ENCODE results near the gene CKAP4.

Gene CKAP4

DNA sequence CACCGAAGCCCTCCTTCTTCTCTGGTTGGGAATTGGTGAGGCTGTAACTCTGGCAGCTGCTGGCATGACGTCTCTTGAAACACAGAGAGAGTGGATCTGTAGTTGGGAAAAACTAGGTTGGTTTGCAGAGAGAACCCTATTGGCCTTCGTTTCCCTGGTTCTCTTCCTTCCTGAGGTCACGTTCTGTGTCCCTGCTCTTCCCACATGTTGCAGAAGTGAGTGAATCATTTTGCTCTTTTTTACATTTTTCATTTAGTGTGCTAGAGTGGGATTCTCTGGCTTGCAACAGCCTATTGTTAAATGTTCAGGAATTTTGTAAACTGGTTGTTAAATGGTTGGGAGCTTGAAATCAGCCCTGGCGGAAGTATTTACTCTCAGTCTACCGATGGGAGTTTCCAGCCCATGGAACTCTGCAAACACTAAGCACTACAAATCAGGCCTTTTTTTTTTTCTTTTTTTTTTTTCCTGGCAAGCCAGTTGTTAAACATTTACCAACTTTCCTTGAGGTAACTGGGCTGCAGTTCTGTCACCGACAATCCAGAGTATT, 26.8 kb upstream of the CKAP4 start:
- no peak for DNase-seq

DNA sequence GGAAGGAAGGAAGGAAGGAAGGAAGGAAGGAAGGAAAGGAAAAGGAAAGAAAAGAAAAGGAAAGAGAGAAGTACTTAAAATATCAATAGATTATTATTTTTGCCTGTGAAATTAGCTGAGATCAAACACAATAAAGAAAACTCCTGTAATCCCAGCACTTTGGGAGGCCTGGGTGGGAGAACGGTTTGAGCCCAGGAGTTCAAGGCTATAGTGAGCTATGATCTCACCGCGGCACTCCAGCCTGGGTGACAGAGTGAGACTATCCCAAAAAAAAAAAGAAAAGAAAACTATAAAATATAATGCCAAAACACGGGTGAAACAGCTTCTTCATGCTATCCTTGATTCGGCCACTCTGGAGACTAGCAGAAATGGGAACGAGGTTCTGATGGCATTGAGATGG, 26.2 kb upstream of the CKAP4 start:
- DNase-seq = no peak

DNA sequence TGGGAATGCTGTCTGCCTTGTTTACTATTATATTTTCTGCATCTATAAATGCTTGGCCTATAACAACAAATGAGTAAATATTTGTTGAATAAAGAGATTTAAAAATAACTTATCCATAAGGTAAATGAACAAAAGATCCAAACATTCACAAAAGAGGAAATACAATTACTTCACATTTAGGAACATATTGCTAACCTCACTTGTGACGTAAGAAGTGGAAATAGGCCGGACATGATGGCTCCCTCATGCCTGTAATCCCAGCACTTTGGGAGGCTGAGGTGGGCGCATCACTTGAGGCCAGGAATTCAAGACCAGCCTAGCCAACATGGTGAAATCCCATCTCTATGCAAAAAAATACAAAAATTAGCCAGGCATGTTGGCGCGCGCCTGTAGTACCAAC, 25.7 kb upstream of the CKAP4 start:
- no peak for DNase-seq

DNA sequence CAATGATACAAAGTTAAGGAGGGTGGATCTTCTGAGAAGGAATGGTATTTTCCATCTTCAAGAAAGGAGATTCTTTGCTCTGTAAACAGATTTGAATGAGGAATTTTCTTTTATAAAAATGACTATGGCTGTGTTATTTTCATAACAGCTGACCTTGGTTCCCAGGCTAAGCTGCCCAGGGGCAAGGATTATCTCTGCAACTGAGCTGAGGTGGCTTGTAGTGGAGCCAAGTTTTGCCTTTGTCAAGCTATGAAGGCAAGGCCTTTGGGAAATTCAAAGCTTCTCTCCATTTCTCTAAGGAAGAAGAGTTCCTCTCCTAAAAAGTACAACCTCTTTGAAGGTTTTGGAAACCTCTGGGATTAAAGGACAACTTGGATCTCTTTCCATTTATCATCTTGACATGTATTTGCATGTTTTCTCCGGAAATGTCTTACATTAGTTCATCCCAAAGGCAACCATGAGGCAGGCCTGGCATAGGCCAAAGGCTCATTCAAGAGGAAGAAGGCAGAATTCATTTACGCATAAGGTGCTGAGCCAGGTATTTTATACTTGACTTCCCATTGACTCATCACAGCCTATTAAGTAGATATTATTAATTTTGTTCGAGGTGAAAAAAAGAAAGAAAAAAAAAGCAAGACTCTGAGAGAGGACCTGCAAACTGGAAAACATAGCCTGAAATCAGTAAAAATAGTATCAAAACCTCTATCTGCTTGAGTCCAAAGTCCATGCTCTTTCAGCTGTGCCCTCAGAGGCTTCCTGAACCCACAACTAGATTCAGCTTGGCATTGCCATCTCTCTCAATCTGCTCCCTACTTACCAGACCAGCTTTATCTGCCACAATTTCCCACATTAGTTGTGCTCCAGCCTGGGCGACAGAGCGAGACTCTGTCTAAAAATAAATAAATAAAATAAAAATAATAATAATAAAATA, 24.0 kb upstream of the CKAP4 start:
- no peak for DNase-seq

DNA sequence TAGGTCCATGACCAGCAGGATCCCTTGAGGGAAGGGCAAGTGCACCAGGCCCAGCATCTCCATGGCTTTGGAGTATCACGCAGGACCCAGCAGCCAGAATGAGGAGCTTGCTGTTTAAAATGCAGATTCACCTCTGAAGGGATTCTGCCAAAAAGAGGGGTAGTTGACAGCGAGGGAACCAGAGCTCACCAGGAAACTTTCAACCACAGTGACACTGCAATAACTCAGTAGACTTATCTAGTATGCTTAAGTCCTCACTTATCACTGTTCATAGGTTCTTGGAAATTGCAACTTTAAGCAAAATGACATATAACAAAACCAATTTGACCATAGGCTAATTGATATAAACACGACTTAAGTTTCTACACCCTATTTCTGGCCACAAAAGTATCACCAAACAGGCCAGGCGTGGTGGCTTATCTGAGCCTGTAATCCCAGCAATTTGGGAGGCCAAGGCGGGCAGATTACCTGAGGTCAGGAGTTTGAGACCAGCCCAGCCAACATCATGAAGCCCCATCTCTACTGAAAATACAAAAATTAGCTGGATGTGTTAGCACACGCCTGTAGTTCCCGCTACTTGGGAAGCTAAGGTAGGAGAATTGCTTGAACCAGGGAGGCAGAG, 21.4 kb upstream of the CKAP4 start:
- DNase-seq = no peak

DNA sequence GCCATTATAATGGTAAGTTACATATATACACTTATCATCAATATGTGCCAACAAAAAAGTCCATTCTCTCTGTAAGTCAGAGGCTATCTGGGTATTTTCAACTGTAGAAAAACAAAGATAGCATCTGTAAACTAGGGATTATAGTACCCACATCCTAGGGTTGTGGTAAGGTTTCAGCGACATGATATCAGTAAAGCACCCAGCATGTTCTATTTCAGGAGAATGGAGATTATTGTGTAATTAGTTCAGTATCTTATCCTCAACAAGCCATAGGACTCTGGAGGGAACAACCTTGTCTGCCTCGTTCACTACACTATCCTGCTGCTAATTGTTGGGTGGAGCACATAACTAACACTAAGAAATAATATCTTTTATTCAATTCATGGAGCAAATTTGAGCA, 19.7 kb upstream of the CKAP4 start:
- DNase-seq = no peak

DNA sequence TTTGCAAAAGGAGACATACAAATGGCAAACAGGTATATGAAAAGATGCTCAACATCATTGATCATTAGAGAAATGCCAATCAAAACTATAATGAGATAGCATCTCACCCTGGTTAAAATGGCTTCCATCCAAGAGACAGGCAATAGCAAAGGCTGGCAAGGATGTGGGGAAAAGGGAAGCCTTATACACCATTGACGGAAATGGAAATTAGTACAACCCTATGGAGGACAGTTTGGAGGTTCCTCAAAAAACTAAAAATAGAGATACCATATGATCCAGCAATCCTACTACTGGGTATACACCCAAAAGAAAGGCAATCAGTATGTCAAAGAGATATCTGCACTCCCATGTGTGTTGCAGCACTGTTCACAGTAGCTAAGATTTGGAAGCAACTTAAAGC, 17.3 kb upstream of the CKAP4 start:
- DNase-seq = no peak

DNA sequence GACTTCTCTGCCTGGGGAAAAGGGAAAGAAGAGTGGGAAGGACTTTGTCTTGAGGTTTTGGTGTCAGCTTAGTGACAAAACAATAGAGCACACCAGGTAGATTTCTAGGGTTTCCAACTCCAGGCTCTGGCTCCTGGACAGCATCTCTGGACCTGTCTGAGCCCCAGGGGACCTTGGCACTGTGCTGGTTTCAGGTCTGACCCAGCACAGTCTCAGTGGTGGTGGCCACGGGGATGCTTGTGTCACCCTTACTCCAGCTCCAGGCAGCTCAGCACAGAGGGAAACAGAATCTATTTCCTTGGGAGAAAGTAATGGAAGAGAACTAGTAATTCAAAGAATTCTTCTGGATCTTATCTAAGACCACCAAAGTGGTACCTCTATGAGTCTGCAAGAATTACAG, 11.1 kb upstream of the CKAP4 start:
- DNase-seq = no peak

DNA sequence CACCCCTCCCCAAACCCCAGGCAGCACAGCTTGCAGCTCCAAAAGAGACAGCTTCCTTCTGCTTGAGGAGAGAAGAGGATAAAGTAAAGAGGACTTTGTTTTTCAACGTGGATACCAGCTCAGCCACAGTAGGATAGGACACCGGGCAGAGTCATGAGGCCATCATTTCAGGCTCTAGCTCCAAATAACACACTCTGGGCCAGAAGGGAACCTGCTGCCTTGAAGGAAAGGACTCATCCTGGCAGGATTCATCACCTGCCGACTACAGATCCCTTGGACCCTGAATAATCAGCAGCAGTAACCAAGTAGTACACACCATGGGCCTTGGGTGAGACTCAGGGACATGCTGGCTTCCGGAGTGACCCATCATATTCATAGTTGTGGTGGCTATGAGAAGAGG, 10.4 kb upstream of the CKAP4 start:
- DNase-seq = no peak

DNA sequence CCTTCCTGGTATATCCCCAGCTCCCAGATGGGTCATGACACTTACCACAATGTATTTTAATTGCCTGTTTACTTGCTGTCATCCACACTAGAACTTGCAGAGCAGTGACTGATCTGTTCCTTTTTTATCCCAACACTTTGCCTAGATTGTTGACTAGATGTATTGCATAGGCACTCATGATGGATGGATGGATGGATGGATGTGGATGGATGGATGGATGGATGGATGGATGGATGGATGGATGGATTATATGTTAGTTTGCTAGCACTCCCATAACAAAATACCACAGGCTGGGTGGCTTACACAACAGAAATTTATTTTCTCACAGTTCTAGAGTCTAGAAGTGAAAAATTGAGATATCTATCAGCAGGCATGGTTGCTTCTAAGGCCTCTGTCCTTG, 8.7 kb upstream of the CKAP4 start:
- no peak for DNase-seq

DNA sequence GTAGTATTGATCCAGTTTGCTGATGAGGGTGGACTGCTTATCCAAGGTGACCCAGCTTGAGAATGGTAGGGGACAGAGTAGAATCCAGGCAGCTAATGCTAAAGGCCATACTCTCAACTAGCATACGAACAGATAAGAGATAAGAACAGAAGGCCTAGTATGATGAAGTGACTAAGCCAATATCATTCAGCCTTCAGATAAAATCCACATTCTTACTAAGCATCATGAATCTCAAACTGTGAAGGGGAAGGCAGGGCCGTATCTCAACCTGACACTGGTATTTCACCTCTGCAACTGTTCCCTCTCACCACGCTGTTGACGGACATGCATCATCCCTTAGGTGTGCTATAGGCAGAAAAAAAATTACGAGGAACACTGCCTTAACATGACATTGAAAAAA, 8.1 kb upstream of the CKAP4 start:
- DNase-seq = no peak

DNA sequence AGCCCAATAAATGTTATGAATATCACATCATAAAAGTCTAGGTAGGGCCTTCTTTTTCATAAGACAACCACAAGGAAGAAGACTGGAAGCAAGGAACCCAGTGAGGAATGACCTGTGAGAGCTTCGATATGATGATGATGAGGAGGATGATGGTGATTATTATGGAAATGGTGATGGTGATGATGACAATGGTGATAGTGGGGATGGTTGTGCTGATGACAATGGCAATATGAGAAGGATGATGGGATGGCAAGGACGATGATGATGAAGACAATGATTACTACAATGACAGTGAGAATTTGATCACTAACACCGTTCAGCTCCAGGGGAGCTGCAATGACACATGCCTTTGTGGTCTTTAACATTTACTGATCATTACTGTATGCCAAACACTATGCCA, 7.7 kb upstream of the CKAP4 start:
- DNase-seq = no peak

DNA sequence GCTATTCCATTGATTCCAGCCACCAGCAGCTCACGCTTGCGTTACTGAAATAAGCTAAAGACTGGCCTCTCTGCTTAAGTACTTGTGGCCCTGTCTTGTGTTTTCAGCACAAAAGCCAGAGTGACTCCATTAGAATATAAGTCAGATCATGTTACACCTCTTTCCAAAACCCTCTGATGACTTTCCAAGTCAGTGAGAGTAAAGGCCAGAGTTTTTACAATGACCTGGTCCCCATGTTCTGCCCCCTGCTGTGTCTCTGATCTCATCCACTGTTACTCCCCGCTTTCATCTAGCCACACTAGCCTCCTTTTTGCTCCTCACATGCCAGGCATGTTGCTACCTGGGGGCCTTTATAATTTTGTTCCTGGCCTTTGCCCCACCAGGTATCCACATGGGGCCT, 6.9 kb upstream of the CKAP4 start:
- no peak for DNase-seq

DNA sequence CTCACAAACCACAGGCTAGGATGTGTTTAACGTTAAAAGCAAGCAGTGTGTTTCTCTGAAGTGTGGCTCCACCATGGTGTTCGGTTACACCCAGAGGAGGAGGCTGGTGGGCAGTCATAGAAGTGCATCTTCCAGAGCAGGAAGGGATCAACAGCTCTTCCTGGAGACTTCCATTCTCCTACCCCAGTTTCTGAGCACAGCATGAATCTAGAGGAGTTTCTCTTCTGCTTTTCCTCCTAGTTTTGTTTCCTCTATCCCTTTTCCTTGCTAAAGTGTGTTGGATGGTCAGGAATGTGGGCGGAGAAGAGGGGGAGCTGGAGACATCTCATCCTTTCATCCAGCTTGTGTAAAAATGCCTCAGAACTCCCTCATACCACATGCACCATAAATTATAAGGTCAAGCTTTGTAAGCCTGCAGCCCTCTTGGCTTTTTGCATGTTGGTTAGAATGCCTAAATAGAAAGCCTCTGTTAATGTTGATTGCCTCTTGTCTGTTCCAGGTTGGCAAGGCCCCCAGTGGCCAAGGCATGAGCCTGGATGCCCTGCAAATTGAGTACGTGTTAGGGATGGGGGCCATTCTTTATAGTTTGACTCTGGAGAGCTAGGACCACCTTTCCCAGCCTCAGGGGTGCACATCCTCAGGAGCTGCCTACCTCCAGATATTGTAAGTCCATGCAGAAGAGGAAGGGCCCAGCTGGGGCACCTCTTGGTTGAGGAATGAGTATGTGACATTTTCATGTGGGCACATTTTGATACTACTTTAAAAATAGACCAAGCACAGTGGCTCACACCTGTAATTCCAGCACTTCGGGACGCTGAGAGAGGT, 4.0 kb upstream of the CKAP4 start:
- DNase-seq = no peak

DNA sequence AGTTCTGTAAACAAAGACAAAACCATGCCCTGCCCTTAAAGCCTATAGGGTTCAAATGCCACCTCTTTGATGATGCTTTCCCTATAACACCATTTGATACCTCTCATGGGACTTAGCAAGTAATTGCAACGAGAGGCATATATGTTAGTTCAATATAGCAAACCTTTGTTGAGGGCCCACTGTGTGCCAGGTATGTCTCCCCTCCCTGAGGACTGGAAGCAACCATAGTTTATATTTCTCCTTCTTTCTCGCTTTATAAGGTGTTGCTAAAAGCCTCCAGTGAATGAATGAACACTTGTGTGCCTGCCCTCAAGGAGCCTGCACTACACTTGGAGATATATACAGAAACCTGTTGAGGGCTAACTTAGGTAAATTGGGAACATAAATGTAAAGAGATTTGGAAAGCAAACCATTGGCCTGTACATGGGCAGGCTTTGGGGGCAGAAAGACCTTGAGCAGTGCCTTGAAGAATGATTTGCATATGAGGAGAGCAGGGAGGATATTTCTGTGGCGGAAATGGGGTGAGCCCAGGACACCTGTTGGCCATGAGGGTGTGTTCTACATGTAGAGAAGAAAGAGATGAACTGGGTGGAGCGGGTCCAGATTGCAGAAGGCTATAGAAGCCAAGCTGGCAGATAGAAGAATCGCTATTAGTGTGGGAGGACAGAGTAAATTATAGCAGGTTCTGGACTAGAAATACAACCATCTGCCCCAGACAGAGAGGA, 1.8 kb upstream of the CKAP4 start:
- DNase-seq = no peak

DNA sequence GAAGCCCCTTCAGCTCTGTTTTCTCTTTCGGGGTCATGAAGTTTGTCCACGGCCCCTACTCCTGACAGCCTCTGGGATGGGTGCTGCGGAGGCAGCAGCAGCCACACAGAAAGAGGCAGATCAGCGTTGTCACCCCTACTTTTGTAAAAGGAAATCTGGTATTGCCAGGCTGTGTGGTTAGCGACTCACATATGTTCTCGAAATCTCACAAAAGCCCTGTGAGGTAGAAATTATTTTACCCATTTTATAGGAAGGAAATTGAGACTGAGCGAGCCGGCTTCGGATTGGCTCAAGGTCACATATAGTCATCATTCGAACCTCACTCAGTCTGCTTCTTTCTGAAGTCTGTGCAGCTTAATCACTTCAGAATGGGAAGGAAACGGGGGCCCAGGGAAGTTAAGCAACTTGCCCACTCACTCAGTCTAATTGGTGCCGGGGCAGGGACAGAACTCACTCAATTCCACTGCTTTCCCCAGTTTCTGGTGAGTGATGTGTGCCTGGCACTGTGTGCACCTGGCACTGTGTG, 1.1 kb upstream of the CKAP4 start:
- no peak for DNase-seq

DNA sequence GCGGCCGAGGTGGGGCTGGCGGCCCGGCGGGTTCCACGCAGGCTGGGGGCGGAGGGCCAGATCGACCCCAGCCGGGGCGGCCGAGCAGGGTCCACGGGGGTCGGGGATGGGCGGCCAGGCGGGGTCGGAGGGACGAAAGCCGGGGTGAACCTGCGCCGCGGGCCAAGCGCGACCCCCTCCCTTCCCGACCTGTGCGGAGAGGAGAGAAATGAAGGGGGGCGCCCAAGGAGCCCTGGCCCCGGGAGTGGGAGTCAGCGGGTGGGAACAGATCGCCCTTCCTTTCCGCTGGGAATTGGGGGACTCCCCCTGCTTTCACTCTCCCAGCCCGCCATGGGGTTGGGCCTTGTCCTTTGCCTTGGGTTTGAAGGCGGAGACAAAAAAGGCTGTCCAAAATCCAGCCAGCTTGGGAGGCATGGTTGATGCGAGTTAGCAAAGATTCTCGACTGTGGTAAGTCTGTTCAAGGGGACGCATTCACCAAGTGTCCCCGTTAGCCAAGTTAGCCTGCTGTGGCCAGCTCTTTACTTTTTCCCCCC, 559 bp upstream of the CKAP4 start:
- DNase-seq = peak; percentile 17

DNA sequence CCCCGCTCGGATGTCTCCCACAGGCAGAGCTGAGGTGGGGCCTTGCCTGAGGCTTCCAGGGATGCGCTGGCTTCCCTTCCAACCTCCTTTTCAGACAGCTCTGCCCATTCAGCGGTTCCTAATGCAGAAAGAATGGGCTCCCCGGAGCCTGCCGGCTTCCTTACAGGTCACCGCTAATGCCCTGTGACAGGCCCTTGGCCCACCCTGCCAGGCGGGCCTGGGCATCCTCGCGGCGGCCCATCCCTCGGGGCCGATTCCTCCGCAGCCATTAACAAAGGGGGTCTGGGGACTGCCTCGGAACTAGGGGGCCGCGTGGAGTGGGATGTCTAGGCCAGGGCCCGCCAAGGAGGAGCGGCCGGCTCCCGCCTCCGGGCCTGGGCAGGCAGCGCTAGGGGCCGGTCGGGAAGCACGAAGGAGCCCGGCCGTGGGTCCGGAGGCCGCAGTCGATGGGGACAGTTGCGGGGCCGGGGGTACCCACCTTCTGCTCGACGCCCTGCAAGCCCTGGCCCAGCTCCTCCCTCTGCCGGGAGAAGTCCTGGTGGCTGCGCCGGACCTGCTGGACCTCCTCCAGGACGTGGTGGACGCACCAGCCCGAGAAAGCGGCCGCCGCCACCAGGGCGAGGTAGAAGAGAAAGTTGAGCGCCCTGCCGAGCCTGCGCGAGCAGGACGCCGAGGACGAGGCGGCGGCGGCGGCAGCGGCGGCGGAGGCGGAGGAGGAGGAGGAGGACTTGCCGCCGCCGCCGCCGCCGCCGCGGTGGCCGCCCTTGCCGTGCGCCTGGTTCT, 738 bp downstream of the CKAP4 start:
- no peak for DNase-seq

DNA sequence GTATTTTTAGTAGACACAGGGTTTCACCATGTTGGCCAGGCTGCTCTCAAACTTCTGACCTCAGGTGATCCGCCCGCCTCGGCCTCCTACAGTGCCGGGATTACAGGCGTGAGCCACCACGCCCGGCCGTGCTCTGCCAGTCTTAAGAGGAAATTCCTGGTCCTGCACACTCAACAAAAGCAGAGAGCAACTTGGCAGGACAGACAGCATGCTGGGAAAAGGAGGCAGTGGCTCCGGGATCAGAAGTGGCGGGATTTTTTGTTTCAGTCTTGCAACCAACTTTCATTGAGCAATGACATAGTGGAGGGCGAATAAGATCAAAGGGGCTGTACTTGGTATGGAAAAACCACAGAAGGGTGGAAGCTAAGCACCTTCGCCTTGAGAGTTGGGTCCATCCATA, 2.1 kb downstream of the CKAP4 start:
- DNase-seq = no peak

DNA sequence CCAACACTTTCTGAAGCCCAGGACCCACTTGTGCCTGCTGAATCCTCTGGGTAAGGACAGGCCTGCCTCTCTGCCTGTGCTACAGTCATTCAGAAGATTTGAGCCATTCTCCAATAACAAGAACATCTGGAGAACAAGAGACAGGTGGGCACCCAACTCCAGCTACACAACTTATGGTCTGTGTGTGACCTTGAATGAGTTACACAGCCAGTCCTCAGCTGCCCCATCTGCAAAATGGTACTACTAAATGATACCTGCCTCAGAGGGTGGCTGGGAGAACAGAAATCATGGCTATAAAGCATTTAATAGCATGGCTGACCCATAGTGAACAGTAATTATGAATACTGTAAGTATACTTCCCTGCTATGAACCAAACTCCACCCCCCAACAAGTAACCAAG, 4.2 kb downstream of the CKAP4 start:
- no peak for DNase-seq

DNA sequence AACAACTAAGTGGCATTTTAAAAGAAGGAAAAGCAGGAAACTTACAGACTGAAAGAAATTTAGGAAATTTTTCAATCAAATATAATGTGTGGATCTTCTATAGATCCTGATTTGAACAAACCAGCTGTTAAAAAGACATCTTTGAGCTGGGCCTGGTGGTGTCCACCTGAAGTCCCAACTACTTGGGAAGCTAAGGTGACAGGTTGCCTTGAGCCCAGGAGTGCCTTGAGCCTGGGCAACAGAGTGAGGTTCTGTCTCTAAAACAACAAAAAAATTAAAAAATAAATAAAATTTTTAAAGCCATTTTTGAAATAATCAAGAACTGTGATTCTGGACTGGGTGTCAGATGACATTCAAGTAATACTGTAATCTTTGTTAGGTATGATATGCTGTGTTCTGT, 7.0 kb downstream of the CKAP4 start:
- no peak for DNase-seq

DNA sequence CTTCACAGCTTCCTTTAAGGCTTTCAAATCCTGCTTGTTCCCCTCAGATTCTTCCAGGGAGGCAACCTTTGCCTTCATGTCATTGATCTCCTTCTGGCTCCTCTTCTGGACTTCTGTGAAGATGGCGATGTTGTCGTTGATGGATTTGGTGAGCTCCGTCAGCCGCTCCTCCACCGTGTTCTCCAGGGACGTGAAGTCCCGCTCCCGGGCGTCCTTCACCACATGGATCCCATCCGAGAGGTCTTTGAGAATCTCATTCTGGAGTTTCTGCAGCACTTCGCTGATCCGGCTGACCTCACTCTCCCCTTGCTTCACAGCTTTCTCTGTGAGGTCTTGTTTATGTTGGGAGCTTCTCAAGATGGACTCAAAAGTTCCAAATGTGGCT, 7.9 kb downstream of the CKAP4 start:
- DNase-seq = no peak
